Transverse colon (tissue), 3 donors: ENCODE results near the gene NUDT13.

Experiments used
- CTCF ChIP-seq, 5 experiments: fragments of 200-600 bp in 3 of 5; fragments of 450-650 bp in 2 of 5; sonication (generic) in 3 of 5; IDR thresholded peaks; 1 replicate in 2 of 5; 2 replicates in 3 of 5; pipeline ENCODE4 v1.5.1; 2016 to 2017; ENCODE audit warnings: antibody characterized with exemption in 5 of 5, inconsistent platforms in 3 of 5, mild to moderate bottlenecking in 2 of 5, moderate library complexity in 1 of 5
- EP300 ChIP-seq: sonication (generic); formaldehyde crosslinking; IDR thresholded peaks from one replicate; pipeline ENCODE4 v1.6.1; 2017; ENCODE audit warnings: antibody characterized with exemption, low read depth

DNA sequence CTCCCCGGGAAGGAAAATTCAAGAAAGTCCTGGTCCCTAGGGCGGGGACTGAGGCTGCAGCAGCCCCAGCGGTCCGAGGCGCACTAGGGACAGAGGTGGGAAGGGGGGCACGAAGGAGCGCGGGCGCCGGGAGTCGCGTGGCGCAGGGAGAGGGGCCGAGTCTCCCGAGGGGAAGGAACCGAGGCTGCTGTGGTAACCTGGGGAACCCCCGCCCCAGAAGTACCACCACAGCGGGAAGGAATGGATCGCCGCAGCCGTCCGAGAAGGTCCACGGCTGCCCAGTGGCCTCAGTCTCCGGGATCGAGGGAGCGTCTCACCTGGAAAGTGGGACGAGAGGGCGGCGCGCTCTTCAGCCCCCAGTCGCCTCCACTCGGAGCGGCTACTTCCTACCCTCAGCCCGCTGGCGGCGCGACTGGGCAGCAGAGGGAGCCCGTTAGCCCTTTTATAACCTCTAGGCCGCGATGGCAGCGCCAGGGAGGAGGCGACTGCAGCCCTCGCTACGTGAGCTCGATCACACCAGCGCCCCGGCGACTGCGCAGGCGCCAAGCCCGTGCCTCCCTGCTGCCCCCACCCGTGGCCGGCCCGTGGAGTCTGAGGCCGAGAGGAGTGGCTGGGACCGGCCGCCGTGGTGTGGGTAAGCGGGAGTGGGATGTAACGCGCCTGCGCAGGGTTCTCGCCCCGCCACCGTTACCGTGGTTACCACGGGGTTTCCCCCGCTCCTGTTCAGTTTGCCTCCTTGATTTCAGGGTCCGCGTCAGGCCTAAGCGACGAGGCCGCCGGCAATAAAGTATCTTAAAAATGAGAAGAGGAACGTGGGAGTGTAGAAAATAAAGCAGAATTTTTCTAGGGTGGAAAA lies 13.6 kb upstream of the NUDT13 start, which contains the start of gene P4HA1:
- TF ChIP-seq EP300 (no peak), CTCF (IDR thresholded peaks at IDR 0.05) (peak; percentile 49 to 76 (median 61))
